Fibroblast of lung (primary cell): ENCODE results near the gene IFTAP. TPM values are rescaled to one million over a fixed set of nuclear protein-coding genes. Genes with fewer than 3 reads are reported as not detected.

Experiments
- DNase-seq, 2 donors: peaks; one replicate each; pipeline versions ENCODE4 v3.0.0 to v3.0.0-alpha.2; 2010; ENCODE audit warnings: low read depth in 2 of 2
- H2AFZ ChIP-seq: 2 replicates; pipeline ENCODE4 v1.5.1; 2012; ENCODE audit warnings: low read length, control low read depth, inconsistent platforms
- H3K27ac ChIP-seq: 2 replicates; pipeline ENCODE4 v1.5.1; 2011; ENCODE audit warnings: low read length, control low read depth; ENCODE audit not compliant: insufficient read depth
- H3K27me3 ChIP-seq: 2 replicates; pipeline ENCODE4 v1.5.1; 2011; ENCODE audit warnings: mild to moderate bottlenecking, low read length; ENCODE audit not compliant: control insufficient read depth, insufficient read depth
- H3K36me3 ChIP-seq: 2 replicates; pipeline ENCODE4 v1.5.1; 2011; ENCODE audit warnings: low read length; ENCODE audit not compliant: control insufficient read depth, insufficient read depth
- H3K4me1 ChIP-seq: 2 replicates; pipeline ENCODE4 v1.5.1; 2011; ENCODE audit warnings: low read length; ENCODE audit not compliant: control insufficient read depth, insufficient read depth; ENCODE audit errors: extremely low read depth
- H3K4me2 ChIP-seq: 2 replicates; pipeline ENCODE4 v1.5.1; 2011; ENCODE audit warnings: low read length, control low read depth; ENCODE audit not compliant: insufficient read depth; ENCODE audit errors: extremely low read depth
- H3K4me3 ChIP-seq, 4 experiments: fragments of 200-600 bp in 1 of 4; sonication (generic) in 1 of 4; replicated peaks in 1 of 4; 2 replicates each; pipeline ENCODE4 v1.5.1; 2011 to 2016; ENCODE audit warnings: low read length in 4 of 4, low read depth in 3 of 4, mild to moderate bottlenecking in 3 of 4, control low read depth in 2 of 4, inconsistent platforms in 1 of 4, mixed read lengths in 1 of 4; ENCODE audit not compliant: insufficient read depth in 1 of 4; ENCODE audit errors: control extremely low read depth in 1 of 4
- H3K79me2 ChIP-seq: 2 replicates; pipeline ENCODE4 v1.5.1; 2012; ENCODE audit warnings: mild to moderate bottlenecking, low read length, inconsistent platforms; ENCODE audit not compliant: control insufficient read depth, insufficient read depth
- H3K9ac ChIP-seq: 2 replicates; pipeline ENCODE4 v1.5.1; 2011; ENCODE audit warnings: mild to moderate bottlenecking, low read length, control low read depth; ENCODE audit not compliant: insufficient read depth
- H3K9me3 ChIP-seq: 2 replicates; pipeline ENCODE4 v1.5.1; 2012; ENCODE audit warnings: low read depth, low read length; ENCODE audit not compliant: control insufficient read depth, insufficient read depth
- H4K20me1 ChIP-seq: 2 replicates; pipeline ENCODE4 v1.5.1; 2011; ENCODE audit warnings: low read length; ENCODE audit not compliant: control insufficient read depth, insufficient read depth; ENCODE audit errors: extremely low read depth
- EZH2 ChIP-seq: IDR thresholded peaks from 2 replicates; pipeline ENCODE4 v1.5.1; 2012; ENCODE audit warnings: low read length, control low read depth, mild to moderate bottlenecking; ENCODE audit errors: missing control alignments
- polyA plus RNA-seq, 2 donors: library from polyadenylated mRNA; depleted of rRNA in 1 of 2; stranded (reverse) in 1 of 2; unstranded in 1 of 2; fragments of >200 nt; gene quantifications; 2 replicates each; pipeline ENCODE4 v1.2.1, GENCODE V29; 2011 to 2012; ENCODE audit warnings: missing spikeins in 1 of 2
- total RNA-seq: library from RNA; depleted of rRNA; stranded (reverse); fragments of >200 nt; gene quantifications from 2 replicates; pipeline ENCODE4 v1.2.1, GENCODE V29; 2014
- TF ChIP-seq, protein P1 (sequence below), 2 donors: IDR thresholded peaks in 1 of 2; conservative IDR thresholded peaks in 1 of 2; 1 replicate in 1 of 2; 2 replicates in 1 of 2; pipeline ENCODE4 v1.5.1; 2011 to 2012; ENCODE audit warnings: low read length in 2 of 2, control low read depth in 1 of 2, inconsistent platforms in 1 of 2, low read depth in 1 of 2, mild to moderate bottlenecking in 1 of 2

IFTAP gene
- total and polyA plus RNA-seq, 2 donors (not counting 1 experiment from before 2014, with no cell fraction given): 41.1 to 42.7 TPM

DNA sequence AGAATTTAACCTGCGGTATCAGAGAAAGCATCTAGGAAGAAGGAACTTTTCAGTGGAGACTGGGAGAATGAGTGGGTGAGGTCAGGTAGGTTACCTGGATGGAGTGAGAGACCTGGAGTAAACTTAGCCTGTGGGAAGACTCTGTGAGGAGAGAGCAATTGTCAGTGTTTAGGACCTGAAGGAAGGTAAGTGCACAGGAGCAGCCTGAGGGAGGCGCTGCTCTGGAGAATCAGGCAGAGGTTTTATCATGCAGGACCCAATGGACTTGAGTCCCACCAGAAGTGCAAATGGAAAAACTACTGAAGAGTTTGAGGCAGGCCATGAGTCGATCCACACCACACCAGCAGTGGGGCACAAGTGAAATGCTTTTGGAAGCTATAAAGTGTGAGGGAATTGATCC, 10.6 kb upstream of the IFTAP start:
- no peak overlapping the region for H3K4me3 ChIP-seq
- H3K79me2 ChIP-seq: no peaks in the 10 kb centered on the region
- H3K9ac ChIP-seq: no peak overlapping the region
- no peaks in the 10 kb centered on the region for H3K9me3 ChIP-seq
- TF ChIP-seq, protein P1, sequence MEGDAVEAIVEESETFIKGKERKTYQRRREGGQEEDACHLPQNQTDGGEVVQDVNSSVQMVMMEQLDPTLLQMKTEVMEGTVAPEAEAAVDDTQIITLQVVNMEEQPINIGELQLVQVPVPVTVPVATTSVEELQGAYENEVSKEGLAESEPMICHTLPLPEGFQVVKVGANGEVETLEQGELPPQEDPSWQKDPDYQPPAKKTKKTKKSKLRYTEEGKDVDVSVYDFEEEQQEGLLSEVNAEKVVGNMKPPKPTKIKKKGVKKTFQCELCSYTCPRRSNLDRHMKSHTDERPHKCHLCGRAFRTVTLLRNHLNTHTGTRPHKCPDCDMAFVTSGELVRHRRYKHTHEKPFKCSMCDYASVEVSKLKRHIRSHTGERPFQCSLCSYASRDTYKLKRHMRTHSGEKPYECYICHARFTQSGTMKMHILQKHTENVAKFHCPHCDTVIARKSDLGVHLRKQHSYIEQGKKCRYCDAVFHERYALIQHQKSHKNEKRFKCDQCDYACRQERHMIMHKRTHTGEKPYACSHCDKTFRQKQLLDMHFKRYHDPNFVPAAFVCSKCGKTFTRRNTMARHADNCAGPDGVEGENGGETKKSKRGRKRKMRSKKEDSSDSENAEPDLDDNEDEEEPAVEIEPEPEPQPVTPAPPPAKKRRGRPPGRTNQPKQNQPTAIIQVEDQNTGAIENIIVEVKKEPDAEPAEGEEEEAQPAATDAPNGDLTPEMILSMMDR (conservative IDR thresholded peaks at IDR 0.05 in 1 of 2, IDR thresholded peaks at IDR 0.05 in 1 of 2; ENCODE audit: low read depth in 1 of 2, low read length in 2 of 2): no peak
- TF ChIP-seq EZH2: no peak
- H3K4me2 ChIP-seq: no peak overlapping the region
- peaks cover 2% of the 10 kb centered on the region for H4K20me1 ChIP-seq
- H2AFZ ChIP-seq: no peak overlapping the region
- DNase-seq: no peak
- H3K36me3 ChIP-seq: no peaks in the 10 kb centered on the region
- H3K27me3 ChIP-seq: no peaks in the 10 kb centered on the region
- H3K27ac ChIP-seq: no peak overlapping the region
- H3K4me1 ChIP-seq: no peaks in the 10 kb centered on the region

DNA sequence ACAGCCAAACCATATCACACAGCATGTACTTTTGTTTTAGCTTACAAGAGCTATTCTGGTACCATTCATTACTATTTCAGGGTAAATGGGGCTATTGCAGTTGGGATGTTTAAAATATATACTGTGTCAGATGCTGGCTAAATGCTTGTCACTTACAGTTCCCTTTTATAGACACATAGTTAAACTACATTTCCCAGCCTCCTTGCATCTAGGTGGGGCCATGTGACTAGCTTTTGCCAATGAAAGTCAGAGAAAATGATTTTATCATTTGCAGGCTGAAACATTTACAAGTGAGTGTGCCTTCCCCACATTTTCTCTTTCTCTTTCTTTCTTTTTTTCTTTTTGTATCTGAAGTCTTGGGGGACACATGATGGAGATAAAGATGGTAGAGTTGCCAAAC, 7.8 kb upstream of the IFTAP start:
- no peak overlapping the region for H3K4me3 ChIP-seq
- no peak overlapping the region for H3K9ac ChIP-seq
- H3K79me2 ChIP-seq: no peaks in the 10 kb centered on the region
- H3K27ac ChIP-seq: no peak overlapping the region
- no peaks in the 10 kb centered on the region for H3K36me3 ChIP-seq
- H2AFZ ChIP-seq: no peak overlapping the region
- H3K4me2 ChIP-seq: no peak overlapping the region
- no peaks in the 10 kb centered on the region for H3K4me1 ChIP-seq
- H3K27me3 ChIP-seq: peaks cover 2% of the 10 kb centered on the region
- no peak for DNase-seq
- H4K20me1 ChIP-seq: peaks cover 2% of the 10 kb centered on the region
- TF ChIP-seq EZH2: no peak
- TF ChIP-seq, protein P1 (conservative IDR thresholded peaks at IDR 0.05 in 1 of 2, IDR thresholded peaks at IDR 0.05 in 1 of 2; ENCODE audit: low read depth in 1 of 2, low read length in 2 of 2): no peak
- no peaks in the 10 kb centered on the region for H3K9me3 ChIP-seq

DNA sequence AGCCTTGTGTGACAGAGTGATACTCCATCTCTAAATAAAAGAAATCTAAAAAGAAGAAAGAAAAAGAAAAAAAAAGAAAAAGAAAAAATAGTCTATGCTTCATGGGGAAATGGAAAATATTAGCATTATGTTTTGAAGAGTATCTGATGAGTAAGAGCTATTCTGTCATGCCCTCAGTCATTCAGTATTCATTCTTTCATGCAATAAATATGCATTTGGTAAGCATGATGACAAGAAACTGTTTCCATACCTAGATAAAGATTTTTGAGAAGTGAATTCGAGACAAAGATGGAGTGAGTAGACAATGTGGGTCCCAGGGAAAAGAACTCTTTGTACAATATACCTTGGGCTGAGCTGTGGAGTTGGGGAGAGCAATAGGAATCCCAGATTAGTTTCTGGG, 6.2 kb upstream of the IFTAP start:
- peaks cover 2% of the 10 kb centered on the region for H3K27me3 ChIP-seq
- no peaks in the 10 kb centered on the region for H3K4me1 ChIP-seq
- H3K9me3 ChIP-seq: no peaks in the 10 kb centered on the region
- H2AFZ ChIP-seq: no peak overlapping the region
- DNase-seq: no peak
- H3K79me2 ChIP-seq: no peaks in the 10 kb centered on the region
- no peak overlapping the region for H3K4me2 ChIP-seq
- H3K27ac ChIP-seq: no peak overlapping the region
- peaks cover 2% of the 10 kb centered on the region for H4K20me1 ChIP-seq
- no peaks in the 10 kb centered on the region for H3K36me3 ChIP-seq
- no peak overlapping the region for H3K4me3 ChIP-seq
- H3K9ac ChIP-seq: no peak overlapping the region
- TF ChIP-seq, protein P1 (conservative IDR thresholded peaks at IDR 0.05 in 1 of 2, IDR thresholded peaks at IDR 0.05 in 1 of 2; ENCODE audit: low read depth in 1 of 2, low read length in 2 of 2): no peak
- no peak for TF ChIP-seq EZH2
